Endothelial cell of umbilical vein (primary cell): ENCODE results near the gene ADH6. TPM values are rescaled to one million over a fixed set of nuclear protein-coding genes. Genes with fewer than 3 reads are reported as not detected.

Experiments
- BruUV-seq: library from RNA; stranded (reverse); fragments of 400-500 nt; replicated peaks from 2 replicates; lab custom pipeline; 2021; lab: Mats Ljungman, UMichigan
- CTCF ChIA-PET: fragments of 300-600, 350-600 bp; sonication (Branson Sonifier 250); formaldehyde crosslinking; loops from one replicate; lab custom pipeline; 2021; ENCODE audit warnings: antibody characterized with exemption, inconsistent platforms; lab: Charles Lee
- POLR2A ChIA-PET: fragments of 300-600, 350-600 bp; sonication (Branson Sonifier 250); formaldehyde crosslinking; loops from one replicate; lab custom pipeline; 2021; ENCODE audit warnings: antibody characterized with exemption, inconsistent platforms; lab: Charles Lee
- DNase-seq: peaks from one replicate; pipeline ENCODE4 v3.0.0-alpha.2; 2011; ENCODE audit warnings: low read depth, low spot score
- FAIRE-seq: peaks from 2 replicates; lab custom pipeline; 2011; peaks lifted over from hg19 to GRCh38; lab: Jason Lieb, UNC
- H2AFZ ChIP-seq: 2 replicates; pipeline ENCODE4 v1.6.0; 2012; ENCODE audit warnings: low read depth, low read length, control low read depth, inconsistent platforms
- H3K27ac ChIP-seq: 2 replicates; pipeline ENCODE4 v1.5.1; 2011; ENCODE audit warnings: low read depth, mild to moderate bottlenecking, control low read depth, low read length, moderate library complexity; ENCODE audit not compliant: insufficient read depth
- H3K27me3 ChIP-seq, 2 experiments: 2 replicates each; pipeline versions ENCODE4 v1.6.0 to v1.6.1; 2011; ENCODE audit warnings: low read length in 2 of 2, mixed read lengths in 1 of 2; ENCODE audit not compliant: control insufficient read depth in 2 of 2, insufficient read depth in 2 of 2
- H3K36me3 ChIP-seq, 2 experiments: 2 replicates in 1 of 2; 3 replicates in 1 of 2; pipeline ENCODE4 v1.5.1; 2011; ENCODE audit warnings: low read length in 2 of 2, mild to moderate bottlenecking in 1 of 2, moderate library complexity in 1 of 2; ENCODE audit not compliant: control insufficient read depth in 2 of 2, insufficient read depth in 2 of 2; ENCODE audit errors: extremely low read depth in 1 of 2
- H3K4me1 ChIP-seq: 3 replicates; pipeline ENCODE4 v1.5.1; 2011; ENCODE audit warnings: mild to moderate bottlenecking, low read length; ENCODE audit not compliant: control insufficient read depth, insufficient read depth; ENCODE audit errors: extremely low read depth
- H3K4me2 ChIP-seq: 2 replicates; pipeline ENCODE4 v1.6.1; 2011; ENCODE audit warnings: low read length, control low read depth, mixed read lengths; ENCODE audit not compliant: insufficient read depth
- H3K4me3 ChIP-seq, 3 experiments: fragments of 200-600 bp in 1 of 3; sonication (generic), shearing (Covaris generic) in 1 of 3; replicated peaks in 1 of 3; 2 replicates each; pipeline ENCODE4 v1.5.1; 2011 to 2016; ENCODE audit warnings: control low read depth in 3 of 3, low read length in 3 of 3, mild to moderate bottlenecking in 2 of 3, inconsistent platforms in 1 of 3, low read depth in 1 of 3, moderate library complexity in 1 of 3; ENCODE audit not compliant: insufficient read depth in 1 of 3
- H3K79me2 ChIP-seq: 2 replicates; pipeline ENCODE4 v1.6.0; 2012; ENCODE audit warnings: low read length, inconsistent platforms; ENCODE audit not compliant: control insufficient read depth, insufficient read depth
- H3K9ac ChIP-seq: replicated peaks from 2 replicates; pipeline ENCODE3; 2011; ENCODE audit warnings: low read length, control low read depth; ENCODE audit not compliant: insufficient read depth; ENCODE audit errors: extremely low read depth
- H3K9me1 ChIP-seq: replicated peaks from 3 replicates; pipeline ENCODE4 v1.6.0; 2011; ENCODE audit warnings: mild to moderate bottlenecking, low read length; ENCODE audit not compliant: control insufficient read depth, insufficient read depth; ENCODE audit errors: extremely low read depth
- H3K9me3 ChIP-seq: replicated peaks from 2 replicates; pipeline ENCODE4 v1.5.1; 2012; ENCODE audit warnings: low read length, inconsistent platforms; ENCODE audit not compliant: control insufficient read depth, insufficient read depth
- H4K20me1 ChIP-seq: replicated peaks from 2 replicates; pipeline ENCODE3; 2011; ENCODE audit warnings: mild to moderate bottlenecking, low read length; ENCODE audit not compliant: control insufficient read depth, insufficient read depth; ENCODE audit errors: extremely low read depth
- CTCF ChIP-seq, 2 donors: IDR thresholded peaks; 1 replicate in 1 of 2; 2 replicates in 1 of 2; pipeline ENCODE4 v1.5.1; 2011; ENCODE audit warnings: low read length in 2 of 2, mild to moderate bottlenecking in 2 of 2, moderate library complexity in 2 of 2, control low read depth in 1 of 2, inconsistent platforms in 1 of 2, low read depth in 1 of 2; ENCODE audit not compliant: insufficient read depth in 1 of 2; ENCODE audit errors: extremely low read depth in 1 of 2
- EZH2 ChIP-seq: IDR thresholded peaks from 2 replicates; pipeline ENCODE4 v1.6.1; 2012; ENCODE audit warnings: borderline replicate concordance, low read depth, mild to moderate bottlenecking, moderate library complexity, low read length, inconsistent platforms; ENCODE audit not compliant: severe bottlenecking
- FOS ChIP-seq: IDR thresholded peaks from 2 replicates; pipeline ENCODE4 v1.6.1; 2011; ENCODE audit warnings: mild to moderate bottlenecking, low read length, moderate library complexity, borderline replicate concordance; ENCODE audit not compliant: insufficient read depth
- GATA2 ChIP-seq: IDR thresholded peaks from 2 replicates; pipeline ENCODE4 v1.7.0; 2011; ENCODE audit warnings: low read depth, mild to moderate bottlenecking, moderate library complexity, mixed read lengths, low read length; ENCODE audit not compliant: insufficient read length, insufficient read depth
- JUN ChIP-seq: IDR thresholded peaks from 2 replicates; pipeline ENCODE4 v1.6.1; 2011; ENCODE audit warnings: borderline replicate concordance, low read depth; ENCODE audit not compliant: insufficient read length, insufficient read depth
- MAX ChIP-seq: IDR thresholded peaks from 2 replicates; pipeline ENCODE4 v1.6.1; 2011; ENCODE audit not compliant: insufficient read depth, insufficient read length
- MYC ChIP-seq: IDR thresholded peaks from one replicate; pipeline ENCODE4 v1.6.1; 2011; ENCODE audit warnings: mild to moderate bottlenecking, low read depth, low read length
- POLR2A ChIP-seq: IDR thresholded peaks from 2 replicates; pipeline ENCODE4 v1.6.1; 2012; ENCODE audit warnings: low read depth, mild to moderate bottlenecking, control low read depth, low read length
- POLR2AphosphoS5 ChIP-seq: IDR thresholded peaks from 2 replicates; pipeline ENCODE4 v1.6.1; 2012; ENCODE audit warnings: low read depth, mild to moderate bottlenecking, control low read depth, low read length, moderate library complexity; ENCODE audit not compliant: insufficient read depth
- dilution Hi-C: fragments of 300-500 bp; cut with MboI; formaldehyde crosslinking; loops from one replicate; pipeline ENCODE4 v1.15.0; 2019; ENCODE audit warnings: low sequenced_read_pairs; ENCODE audit not compliant: extremely low pct_ligation_motif_present
- intact Hi-C: fragments of 100-400 bp; cut with micrococcal nuclease; formaldehyde crosslinking; loops from one replicate; pipeline ENCODE4 v1.10.0; 2022
- polyA plus RNA-seq, 4 experiments: library from polyadenylated mRNA; depleted of rRNA in 3 of 4; stranded (reverse) in 3 of 4; unstranded in 1 of 4; fragments of >200 nt; gene quantifications; 2 replicates each; pipeline versions ENCODE4 v1.2.1 to v1.2.3, GENCODE V29; 2011 to 2012; ENCODE audit warnings: missing spikeins in 1 of 4
- total RNA-seq: library from RNA; stranded (reverse); gene quantifications from 2 replicates; pipeline ENCODE4 v1.2.3, GENCODE V29; 2021

The ADH6 gene
- total and polyA plus RNA-seq, 2 donors (not counting 3 experiments of a cell fraction or from before 2014, with no cell fraction given): not detected

GRCh38 chr4:99209671-99210070 lies 9.4 kb downstream of the ADH6 start:
- FAIRE-seq: no peak
- BruUV-seq: no TSS peak
- POLR2A ChIA-PET: no interaction called here

More at GRCh38 chr4:99209671-99210070, 9.4 kb downstream of the ADH6 start:
- CTCF ChIA-PET: no interaction called here
- no peak for DNase-seq
- no peak for TF ChIP-seq MAX
- no peak for TF ChIP-seq POLR2A
- TF ChIP-seq GATA2: no peak
- TF ChIP-seq FOS: no peak
- TF ChIP-seq MYC: no peak
- no peak for TF ChIP-seq POLR2AphosphoS5
- TF ChIP-seq CTCF (IDR thresholded peaks at IDR 0.05; ENCODE audit: extremely low read depth in 1 of 2, insufficient read depth in 1 of 2, low read depth in 1 of 2, low read length in 2 of 2): no peak
- TF ChIP-seq EZH2: no peak
- TF ChIP-seq JUN: no peak
- no peaks in the 10 kb centered on the region for H3K9me3 ChIP-seq
- no peaks in the 10 kb centered on the region for H3K9me1 ChIP-seq
- H2AFZ ChIP-seq: no peak overlapping the region
- no peak overlapping the region for H3K4me3 ChIP-seq
- H3K9ac ChIP-seq: no peak overlapping the region
- no peak overlapping the region for H3K4me2 ChIP-seq
- no peaks in the 10 kb centered on the region for H3K36me3 ChIP-seq
- dilution Hi-C loops (no loop called here), intact Hi-C loops (no loop called here)
- no peaks in the 10 kb centered on the region for H3K27me3 ChIP-seq
- no peaks in the 10 kb centered on the region for H4K20me1 ChIP-seq
- no peak overlapping the region for H3K27ac ChIP-seq
- no peaks in the 10 kb centered on the region for H3K4me1 ChIP-seq
- no peaks in the 10 kb centered on the region for H3K79me2 ChIP-seq
